ENCODE results near the gene AVEN. TPM values are rescaled to one million over a fixed set of nuclear protein-coding genes. Genes with fewer than 3 reads are reported as not detected.
"Not testable (repeated sequence)": the region's sequence is repeated elsewhere in the genome, so short reads cannot be mapped to it uniquely, and the experiment has no call there.

The AVEN gene
- total RNA-seq, 2 experiments from 2014 or later, result 6.3 to 13.5 TPM

DNA sequence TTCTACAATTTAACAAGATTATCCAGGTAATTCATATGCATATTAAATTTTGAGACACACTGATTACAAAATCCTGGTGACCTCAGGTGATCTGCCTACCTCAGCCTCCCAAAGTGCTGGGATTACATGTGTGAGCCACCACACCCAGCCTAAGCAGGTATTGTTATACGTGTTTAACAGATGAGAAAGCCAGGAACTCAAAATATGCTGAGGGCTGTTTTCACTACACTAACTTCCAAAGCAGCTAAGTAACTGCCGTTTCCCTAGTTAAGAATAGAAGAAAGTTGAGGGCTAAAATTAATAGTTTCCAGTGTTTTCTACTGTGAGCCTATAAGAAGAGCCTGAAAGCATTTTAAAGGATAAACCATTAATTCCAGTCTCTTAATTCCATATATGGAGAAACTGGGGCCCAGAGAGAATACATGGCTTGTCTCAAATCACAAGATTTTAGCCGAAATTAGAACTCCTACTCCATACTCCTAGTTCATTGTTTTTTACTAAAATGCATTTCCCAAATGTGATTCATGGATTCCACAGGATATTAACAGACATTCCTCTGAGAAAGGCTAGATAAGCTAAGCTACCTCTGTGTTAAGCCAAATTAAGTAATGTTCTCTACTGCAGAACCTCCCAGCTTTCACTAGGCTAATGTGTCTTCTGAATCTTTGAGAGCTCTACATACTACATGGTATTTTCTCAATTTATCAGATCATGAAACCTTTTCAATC is 17.0 kb upstream of the AVEN start:
- ChIA-PET CTCF (ENCODE audit: unreplicated experiment) (no interaction called here), POLR2A (no interaction called here)
- Histone ChIP-seq H2AFZ (ENCODE audit: low read length) (no peak overlapping the region), H3K9me3 (ENCODE audit: low read length) (no peaks in the 10 kb centered on the region), H3K9me2 (ENCODE audit: insufficient read depth, low read length) (no peaks in the 10 kb centered on the region), H3K27ac (ENCODE audit: low read depth, low read length, poor library complexity, severe bottlenecking) (no peak overlapping the region), H3K4me2 (ENCODE audit: low read length) (no peak overlapping the region), H4K20me1 (ENCODE audit: insufficient read depth, low read length) (no peaks in the 10 kb centered on the region), H3K79me2 (ENCODE audit: insufficient read depth, low read depth, low read length) (no peaks in the 10 kb centered on the region), H3K36me3 (ENCODE audit: insufficient read depth, low read length) (no peaks in the 10 kb centered on the region), H3K4me1 (ENCODE audit: insufficient read depth, low read length, poor library complexity, severe bottlenecking) (no peaks in the 10 kb centered on the region), H3K4me3 (ENCODE audit: low read depth, low read length, poor library complexity, severe bottlenecking) (no peak overlapping the region)
- no peak for TF ChIP-seq EZH2phosphoT487 (IDR thresholded peaks at IDR 0.05; ENCODE audit: borderline replicate concordance, low read depth, low read length)
- TF ChIP-seq, protein P1, sequence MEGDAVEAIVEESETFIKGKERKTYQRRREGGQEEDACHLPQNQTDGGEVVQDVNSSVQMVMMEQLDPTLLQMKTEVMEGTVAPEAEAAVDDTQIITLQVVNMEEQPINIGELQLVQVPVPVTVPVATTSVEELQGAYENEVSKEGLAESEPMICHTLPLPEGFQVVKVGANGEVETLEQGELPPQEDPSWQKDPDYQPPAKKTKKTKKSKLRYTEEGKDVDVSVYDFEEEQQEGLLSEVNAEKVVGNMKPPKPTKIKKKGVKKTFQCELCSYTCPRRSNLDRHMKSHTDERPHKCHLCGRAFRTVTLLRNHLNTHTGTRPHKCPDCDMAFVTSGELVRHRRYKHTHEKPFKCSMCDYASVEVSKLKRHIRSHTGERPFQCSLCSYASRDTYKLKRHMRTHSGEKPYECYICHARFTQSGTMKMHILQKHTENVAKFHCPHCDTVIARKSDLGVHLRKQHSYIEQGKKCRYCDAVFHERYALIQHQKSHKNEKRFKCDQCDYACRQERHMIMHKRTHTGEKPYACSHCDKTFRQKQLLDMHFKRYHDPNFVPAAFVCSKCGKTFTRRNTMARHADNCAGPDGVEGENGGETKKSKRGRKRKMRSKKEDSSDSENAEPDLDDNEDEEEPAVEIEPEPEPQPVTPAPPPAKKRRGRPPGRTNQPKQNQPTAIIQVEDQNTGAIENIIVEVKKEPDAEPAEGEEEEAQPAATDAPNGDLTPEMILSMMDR (conservative IDR thresholded peaks at IDR 0.05; ENCODE audit: low read length), result no peak
- BruUV-seq (replicated peaks), result no TSS peak
- intact Hi-C loops (cut with micrococcal nuclease; ENCODE audit: unreplicated experiment), result no loop called here
- DNase-seq (ENCODE audit: low spot score), result no peak

DNA sequence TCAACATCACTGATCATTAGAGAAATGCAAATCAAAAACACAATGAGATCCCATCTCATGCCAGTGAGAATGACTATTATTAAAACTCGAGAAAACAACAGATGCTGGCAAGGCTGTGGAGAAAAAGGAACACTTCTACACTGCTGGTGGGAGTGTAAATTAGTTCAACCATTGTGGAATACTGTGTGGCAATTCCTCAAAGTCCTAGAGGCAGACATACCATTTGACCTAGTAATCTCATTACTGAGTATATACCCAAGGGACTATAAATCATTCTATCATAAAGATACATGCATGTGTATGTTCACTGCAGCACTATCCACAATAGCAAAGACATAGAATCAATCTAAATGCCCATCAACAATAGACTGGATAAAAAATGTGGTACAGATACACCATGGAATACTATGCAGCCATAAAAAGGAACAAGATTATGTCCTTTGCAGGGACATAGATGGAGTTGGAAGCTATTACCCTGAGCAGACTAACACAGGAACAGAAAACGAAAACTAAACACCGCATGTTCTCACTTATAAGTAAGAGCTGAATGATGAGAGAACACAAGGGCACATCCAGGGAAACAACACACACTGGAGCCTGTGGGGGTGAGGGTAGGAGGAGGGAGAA is 15.2 kb upstream of the AVEN start:
- POLR2A ChIA-PET, result interaction anchor here (0.5 to 0.8 kb wide), 2 partner anchors 11 to 19 kb away, joined by 3 read pairs; no protein-coding TSS in a partner anchor
- Histone ChIP-seq H2AFZ (ENCODE audit: low read length) (no peak overlapping the region), H3K36me3 (ENCODE audit: insufficient read depth, low read length) (no peaks in the 10 kb centered on the region), H3K4me3 (ENCODE audit: low read depth, low read length, poor library complexity, severe bottlenecking) (no peak overlapping the region), H3K4me2 (ENCODE audit: low read length) (no peak overlapping the region), H4K20me1 (ENCODE audit: insufficient read depth, low read length) (no peaks in the 10 kb centered on the region), H3K9me3 (ENCODE audit: low read length) (no peaks in the 10 kb centered on the region), H3K9me2 (ENCODE audit: insufficient read depth, low read length) (no peaks in the 10 kb centered on the region), H3K27ac (ENCODE audit: low read depth, low read length, poor library complexity, severe bottlenecking) (no peak overlapping the region), H3K79me2 (ENCODE audit: insufficient read depth, low read depth, low read length) (no peaks in the 10 kb centered on the region), H3K4me1 (ENCODE audit: insufficient read depth, low read length, poor library complexity, severe bottlenecking) (no peaks in the 10 kb centered on the region)
- intact Hi-C loops (cut with micrococcal nuclease; ENCODE audit: unreplicated experiment), result no loop called here
- DNase-seq (ENCODE audit: low spot score), result no peak
- BruUV-seq (replicated peaks), result no TSS peak
- CTCF ChIA-PET (ENCODE audit: unreplicated experiment), result no interaction called here
- TF ChIP-seq EZH2phosphoT487 (IDR thresholded peaks at IDR 0.05; ENCODE audit: borderline replicate concordance, low read depth, low read length), result no peak
- TF ChIP-seq, protein P1 (conservative IDR thresholded peaks at IDR 0.05; ENCODE audit: low read length), result no peak

DNA sequence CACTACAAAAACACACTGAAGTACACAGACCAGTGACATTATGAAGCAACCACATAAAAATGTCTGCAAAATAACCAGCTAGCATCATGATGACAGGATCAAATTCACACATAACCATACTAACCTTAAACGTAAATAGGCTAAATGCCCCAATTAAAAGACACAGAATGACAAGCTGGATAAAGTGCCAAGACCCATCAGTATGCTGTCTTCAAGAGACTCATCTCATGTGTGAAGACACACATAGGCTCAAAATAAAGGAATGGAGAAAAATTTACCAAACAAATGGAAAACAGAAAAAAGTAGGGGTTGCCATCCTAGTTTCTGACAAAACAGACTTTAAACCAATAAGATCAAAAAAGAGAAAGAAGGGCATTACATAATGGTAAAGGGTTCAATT is 11.4 kb upstream of the AVEN start:
- intact Hi-C loops (cut with micrococcal nuclease; ENCODE audit: unreplicated experiment); BruUV-seq (replicated peaks); H3K27ac ChIP-seq (ENCODE audit: low read depth, low read length, poor library complexity, severe bottlenecking); H3K36me3 ChIP-seq (ENCODE audit: insufficient read depth, low read length); H3K79me2 ChIP-seq (ENCODE audit: insufficient read depth, low read depth, low read length); H3K4me3 ChIP-seq (ENCODE audit: low read depth, low read length, poor library complexity, severe bottlenecking); CTCF ChIA-PET (ENCODE audit: unreplicated experiment); H2AFZ ChIP-seq (ENCODE audit: low read length); H3K9me3 ChIP-seq (ENCODE audit: low read length); H3K9me2 ChIP-seq (ENCODE audit: insufficient read depth, low read length); H4K20me1 ChIP-seq (ENCODE audit: insufficient read depth, low read length); H3K4me2 ChIP-seq (ENCODE audit: low read length); DNase-seq (ENCODE audit: low spot score); H3K4me1 ChIP-seq (ENCODE audit: insufficient read depth, low read length, poor library complexity, severe bottlenecking): not testable (repeated sequence)
- POLR2A ChIA-PET, result interaction anchor here (0.7 kb wide), 1 partner anchor 83 kb away, joined by 3 read pairs; no protein-coding TSS in a partner anchor
